Measurements from ENCODE around the gene ANKMY1.

Gene ANKMY1

GRCh38 chr2:240585681-240586197 is 28.0 kb upstream of the ANKMY1 start:
- H3K4me3 ChIP-seq (ENCODE audit: low read depth, low read length), result peak overlapping the region; percentile 83
- DNase-seq (ENCODE audit: low read depth), result no peak
- no peak for TF ChIP-seq CTCF (IDR thresholded peaks at IDR 0.05; ENCODE audit: control insufficient read depth, extremely low read depth, insufficient read depth)

GRCh38 chr2:240585101-240585500 is 27.3 kb upstream of the ANKMY1 start:
- peak overlapping the region; percentile 83 for H3K4me3 ChIP-seq (ENCODE audit: low read depth, low read length)
- no peak for TF ChIP-seq CTCF (IDR thresholded peaks at IDR 0.05; ENCODE audit: control insufficient read depth, extremely low read depth, insufficient read depth)
- DNase-seq (ENCODE audit: low read depth), result no peak

GRCh38 chr2:240584486-240585031 is 26.8 kb upstream of the ANKMY1 start:
- DNase-seq (ENCODE audit: low read depth), result no peak
- peak overlapping the region; percentile 83 for H3K4me3 ChIP-seq (ENCODE audit: low read depth, low read length)

GRCh38 chr2:240583774-240584173 is 26.0 kb upstream of the ANKMY1 start:
- TF ChIP-seq CTCF (IDR thresholded peaks at IDR 0.05; ENCODE audit: control insufficient read depth, extremely low read depth, insufficient read depth), result no peak
- DNase-seq (ENCODE audit: low read depth), result no peak
- no peak overlapping the region for H3K4me3 ChIP-seq (ENCODE audit: low read depth, low read length)

More at GRCh38 chr2:240584486-240585031, 26.8 kb upstream of the ANKMY1 start:
- no peak for TF ChIP-seq CTCF (IDR thresholded peaks at IDR 0.05; ENCODE audit: control insufficient read depth, extremely low read depth, insufficient read depth)

- TF ChIP-seq CTCF (IDR thresholded peaks at IDR 0.05; ENCODE audit: control insufficient read depth, extremely low read depth, insufficient read depth), result no peak
- no peak overlapping the region for H3K4me3 ChIP-seq (ENCODE audit: low read depth, low read length)
- no peak for DNase-seq (ENCODE audit: low read depth)
Observed at GRCh38 chr2:240582781-240583180, 25.0 kb upstream of the ANKMY1 start.

- no peak for DNase-seq (ENCODE audit: low read depth)
- H3K4me3 ChIP-seq (ENCODE audit: low read depth, low read length), result no peak overlapping the region
- TF ChIP-seq CTCF (IDR thresholded peaks at IDR 0.05; ENCODE audit: control insufficient read depth, extremely low read depth, insufficient read depth), result no peak
Observed at GRCh38 chr2:240581811-240582210, 24.0 kb upstream of the ANKMY1 start.
